Natural killer cell (primary cell): ENCODE measurements around the gene AP1B1. TPM values are rescaled to one million over a fixed set of nuclear protein-coding genes. Genes with fewer than 3 reads are reported as not detected.
"Not testable (repeated sequence)": the region's sequence is repeated elsewhere in the genome, so short reads cannot be mapped to it uniquely, and the experiment has no call there.

ENCODE experiments used
- ATAC-seq, 3 donors: fragments of 150-1000 bp in 2 of 3; fragments of 200-7000 bp in 1 of 3; cut with Tn5 transposase; 1 replicate in 1 of 3; 2 replicates in 2 of 3; pipeline ENCODE4 v1.10.0; 2021; ENCODE audit warnings: mild to moderate bottlenecking in 2 of 3, moderate library complexity in 2 of 3
- DNase-seq, 2 donors: peaks; one replicate each; pipeline versions ENCODE4 v3.0.0 to v3.0.0-alpha.2; 2013 to 2021; ENCODE audit warnings: mixed read lengths in 1 of 2
- H3K27ac ChIP-seq: one replicate; pipeline ENCODE4 v1.5.1; 2013; ENCODE audit warnings: mild to moderate bottlenecking, low read length
- H3K27me3 ChIP-seq: one replicate; pipeline ENCODE4 v1.6.1; 2013; ENCODE audit warnings: low read length; ENCODE audit not compliant: control insufficient read depth, insufficient read depth
- H3K36me3 ChIP-seq: one replicate; pipeline ENCODE4 v1.6.1; 2013; ENCODE audit warnings: low read length; ENCODE audit not compliant: control insufficient read depth, insufficient read depth
- H3K4me1 ChIP-seq: one replicate; pipeline ENCODE4 v1.6.1; 2013; ENCODE audit warnings: low read length; ENCODE audit not compliant: control insufficient read depth, insufficient read depth
- H3K4me3 ChIP-seq: one replicate; pipeline ENCODE4 v1.5.1; 2013; ENCODE audit warnings: low read length
- H3K9me3 ChIP-seq: one replicate; pipeline ENCODE4 v1.6.1; 2013; ENCODE audit warnings: low read length; ENCODE audit not compliant: control insufficient read depth, insufficient read depth
- H3K27ac Mint-ChIP-seq, 2 donors: one replicate each; pipeline ENCODE4 v1.8.0; 2022; ENCODE audit warnings: mild to moderate bottlenecking in 2 of 2, mixed read lengths in 2 of 2, moderate library complexity in 1 of 2
- H3K27me3 Mint-ChIP-seq, 2 donors: one replicate each; pipeline ENCODE4 v1.8.0; 2022; ENCODE audit warnings: low read depth in 2 of 2, mixed read lengths in 2 of 2
- H3K36me3 Mint-ChIP-seq: one replicate; pipeline ENCODE4 v1.8.0; 2022; ENCODE audit warnings: mixed read lengths
- H3K4me1 Mint-ChIP-seq, 2 donors: one replicate each; pipeline ENCODE4 v1.8.0; 2022; ENCODE audit warnings: mixed read lengths in 2 of 2
- H3K4me3 Mint-ChIP-seq: one replicate; pipeline ENCODE4 v1.8.0; 2022; ENCODE audit warnings: mild to moderate bottlenecking, moderate library complexity, mixed read lengths
- H3K9me3 Mint-ChIP-seq, 2 donors: one replicate each; pipeline ENCODE4 v1.8.0; 2022; ENCODE audit warnings: mixed read lengths in 2 of 2
- CTCF ChIP-seq: fragments of 200-600 bp; IDR thresholded peaks from one replicate; pipeline ENCODE4 v1.8.0; 2022; ENCODE audit warnings: antibody characterized with exemption
- WGBS: methylation state at CpG from one replicate; pipeline ENCODE4 v1.1.7; 2013; ENCODE audit warnings: missing lambda C conversion rate; ENCODE audit not compliant: insufficient coverage; 5-methylcytosine and 5-hydroxymethylcytosine counted together
- intact Hi-C: fragments of 100-400 bp; cut with micrococcal nuclease; formaldehyde crosslinking; loops from one replicate; pipeline ENCODE4 v1.14.2; 2022
- total RNA-seq, 4 donors: library from RNA; stranded (reverse); fragments of 120-200 nt in 1 of 4; gene quantifications; one replicate each; pipeline versions ENCODE4 v1.2.3 to v1.2.4, GENCODE V29; 2013 to 2022

The AP1B1 gene
- total RNA-seq, 3 donors from 2014 or later (not counting 1 experiment from before 2014, with no cell fraction given) = 54.0 to 56.1 (median 54.3) TPM

GRCh38 chr22:29375398-29376076, 12.8 kb downstream of the AP1B1 start:
- no peak overlapping the region for H3K4me3 ChIP-seq
- no peak for DNase-seq
- no peak for ATAC-seq
- no peak overlapping the region for H3K4me3 Mint-ChIP-seq
- H3K27ac Mint-ChIP-seq = peak overlapping the region in 1 of 2 donors; percentile 59
- no peaks in the 10 kb centered on the region for H3K27me3 ChIP-seq
- peaks cover 11% of the 10 kb centered on the region for H3K36me3 ChIP-seq
- H3K4me1 ChIP-seq = no peaks in the 10 kb centered on the region
- no peaks in the 10 kb centered on the region for H3K27me3 Mint-ChIP-seq
- intact Hi-C loops = no loop called here
- H3K27ac ChIP-seq = no peak overlapping the region
- 89% methylated on average over 4 of the region's 4 CpGs for WGBS
- TF ChIP-seq CTCF = no peak
- H3K36me3 Mint-ChIP-seq = no peaks in the 10 kb centered on the region
- H3K9me3 ChIP-seq = no peaks in the 10 kb centered on the region
- peaks cover 31 to 41% of the 10 kb centered on the region in 2 donors for H3K4me1 Mint-ChIP-seq
- H3K9me3 Mint-ChIP-seq = no peaks in the 10 kb centered on the region

GRCh38 chr22:29374806-29375205, 13.6 kb downstream of the AP1B1 start:
- peak overlapping the region in 1 of 2 donors; percentile 29 for H3K27ac Mint-ChIP-seq
- H3K4me1 Mint-ChIP-seq = peaks cover 26 to 34% of the 10 kb centered on the region in 2 donors
- H3K36me3 Mint-ChIP-seq, H3K9me3 Mint-ChIP-seq, H3K4me1 ChIP-seq, H3K27me3 Mint-ChIP-seq, H3K9me3 ChIP-seq, H3K27ac ChIP-seq, H3K4me3 Mint-ChIP-seq, H3K4me3 ChIP-seq, H3K27me3 ChIP-seq, DNase-seq, ATAC-seq, intact Hi-C loops: not testable (repeated sequence)
- H3K36me3 ChIP-seq = peaks cover 11% of the 10 kb centered on the region
- 98% methylated on average over 7 of the region's 7 CpGs for WGBS

- H3K4me1 Mint-ChIP-seq = peaks cover 23 to 30% of the 10 kb centered on the region in 2 donors
Observed at GRCh38 chr22:29374401-29374800, 14.0 kb downstream of the AP1B1 start.

DNA sequence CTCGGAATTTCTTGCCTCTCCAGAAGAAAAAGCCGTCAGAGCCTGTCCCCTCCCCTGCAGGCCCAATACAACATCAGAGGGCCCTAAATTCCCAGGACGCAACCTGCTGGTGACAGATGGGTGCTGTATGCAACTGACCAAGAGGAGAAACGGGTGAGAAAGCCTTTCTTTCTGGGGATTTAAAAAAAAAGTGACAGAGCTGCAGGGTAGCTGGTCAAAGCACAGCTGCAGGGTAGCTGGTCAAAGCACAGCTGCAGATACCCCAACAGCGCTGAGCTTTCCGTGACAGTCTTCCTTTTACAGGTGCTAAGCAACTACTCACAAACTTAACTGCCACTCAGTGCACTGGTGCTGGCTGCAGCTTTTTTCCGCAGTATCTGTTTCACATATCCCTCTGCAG, 17.8 kb downstream of the AP1B1 start:
- 68% methylated on average over 7 of the region's 7 CpGs for WGBS
- intact Hi-C loops = no loop called here
- no peak for TF ChIP-seq CTCF
- Mint-ChIP-seq H3K4me1 (peaks cover 10 to 16% of the 10 kb centered on the region in 2 donors), H3K36me3 (no peaks in the 10 kb centered on the region), H3K27me3 (no peaks in the 10 kb centered on the region), H3K4me3 (no peak overlapping the region), H3K27ac (no peak overlapping the region), H3K9me3 (no peaks in the 10 kb centered on the region)
- peaks cover 14% of the 10 kb centered on the region for H3K36me3 ChIP-seq
- ATAC-seq (no peak), DNase-seq (no peak)
- no peaks in the 10 kb centered on the region for H3K4me1 ChIP-seq
- H3K9me3 ChIP-seq = no peaks in the 10 kb centered on the region
- H3K27me3 ChIP-seq = no peaks in the 10 kb centered on the region
- no peak overlapping the region for H3K4me3 ChIP-seq
- H3K27ac ChIP-seq = no peak overlapping the region

More at GRCh38 chr22:29374401-29374800, 14.0 kb downstream of the AP1B1 start:
- no peak for DNase-seq
- WGBS = 83% methylated on average over 6 of the region's 6 CpGs
- intact Hi-C loops = no loop called here
- Histone ChIP-seq H3K36me3 (peaks cover 8% of the 10 kb centered on the region), H3K27me3 (no peaks in the 10 kb centered on the region), H3K27ac (no peak overlapping the region), H3K9me3 (no peaks in the 10 kb centered on the region), H3K4me3 (no peak overlapping the region), H3K4me1 (no peaks in the 10 kb centered on the region)
- no peaks in the 10 kb centered on the region for H3K9me3 Mint-ChIP-seq
- H3K27me3 Mint-ChIP-seq = no peaks in the 10 kb centered on the region
- TF ChIP-seq CTCF = no peak
- ATAC-seq = no peak
- no peaks in the 10 kb centered on the region for H3K36me3 Mint-ChIP-seq
- peak overlapping the region in 1 of 2 donors; percentile 29 for H3K27ac Mint-ChIP-seq
- H3K4me3 Mint-ChIP-seq = no peak overlapping the region
